C4-2B (cell line): Measurements from ENCODE around the gene TBC1D4.

ENCODE experiments used
- CTCF ChIP-seq: fragments of 450-650 bp; conservative IDR thresholded peaks from 2 replicates; pipeline ENCODE4 v1.5.1; 2017; ENCODE audit warnings: mild to moderate bottlenecking
- ZFX ChIP-seq: fragments of 450-650 bp; IDR thresholded peaks from 2 replicates; pipeline ENCODE4 v1.6.1; 2017

- TF ChIP-seq CTCF (no peak), ZFX (no peak)
Observed at GRCh38 chr13:75507027-75508001, 25.3 kb upstream of the TBC1D4 start.
